Heart left ventricle (tissue), 13 donors: ENCODE data around the gene CARHSP1.

Experiments used
- POLR2A ChIP-seq, 2 donors: fragments of 450-650 bp; IDR thresholded peaks; one replicate each; pipeline ENCODE4 v1.6.1; 2017; ENCODE audit warnings: antibody characterized with exemption in 2 of 2, mild to moderate bottlenecking in 2 of 2, moderate library complexity in 2 of 2
- TF ChIP-seq, protein P1 (sequence below), 12 donors: fragments of 200-600 bp; sonication (generic) in 4 of 12; IDR thresholded peaks; one replicate each; pipeline versions ENCODE4 v1.5.0 to v1.8.0; 2018 to 2022; ENCODE audit warnings: antibody characterized with exemption in 12 of 12, mild to moderate bottlenecking in 5 of 12
- donor health status: ischemic (EF 13 %, LVEDD 7.1; RV severe dilation, severe dysfunction).
- donor health status: DM: no; HTN: yes; CAD: no.
- donor health status: DM: no; HTN: no; CAD: no.
- donor health status: ischemic (EF 25% LVEDD 6.9; RV normal size, moderate dysfunction).
- donor health status: ischemic (EF 25% LVEDD 5.7; RV mildly dilated, moderate dysfunction).
- donor health status: ischemic (EF 35%, LVEDD 5.7; RV mildly dilated, moderate dysfunction).
- donor health status: nonischemic (EF 11% LVEDD 7.7; RV severe dilation, severe dysfunction).
- donor health status: DM: yes; HTN: yes; CAD: no.
- donor health status: PGD.
- donor health status: ischemic (EF 29% LVEDD 5.4; RV normal size, mild dysfunction).
- donor health status: nonischemic (EF 23%, LVEDD 6.1; RV moderate dilation, normal function).

GRCh38 chr16:8882041-8882617, 13.3 kb upstream of the CARHSP1 start, which contains the start of gene LITAFD:
- no peak for TF ChIP-seq POLR2A (IDR thresholded peaks at IDR 0.05)
- TF ChIP-seq, protein P1, sequence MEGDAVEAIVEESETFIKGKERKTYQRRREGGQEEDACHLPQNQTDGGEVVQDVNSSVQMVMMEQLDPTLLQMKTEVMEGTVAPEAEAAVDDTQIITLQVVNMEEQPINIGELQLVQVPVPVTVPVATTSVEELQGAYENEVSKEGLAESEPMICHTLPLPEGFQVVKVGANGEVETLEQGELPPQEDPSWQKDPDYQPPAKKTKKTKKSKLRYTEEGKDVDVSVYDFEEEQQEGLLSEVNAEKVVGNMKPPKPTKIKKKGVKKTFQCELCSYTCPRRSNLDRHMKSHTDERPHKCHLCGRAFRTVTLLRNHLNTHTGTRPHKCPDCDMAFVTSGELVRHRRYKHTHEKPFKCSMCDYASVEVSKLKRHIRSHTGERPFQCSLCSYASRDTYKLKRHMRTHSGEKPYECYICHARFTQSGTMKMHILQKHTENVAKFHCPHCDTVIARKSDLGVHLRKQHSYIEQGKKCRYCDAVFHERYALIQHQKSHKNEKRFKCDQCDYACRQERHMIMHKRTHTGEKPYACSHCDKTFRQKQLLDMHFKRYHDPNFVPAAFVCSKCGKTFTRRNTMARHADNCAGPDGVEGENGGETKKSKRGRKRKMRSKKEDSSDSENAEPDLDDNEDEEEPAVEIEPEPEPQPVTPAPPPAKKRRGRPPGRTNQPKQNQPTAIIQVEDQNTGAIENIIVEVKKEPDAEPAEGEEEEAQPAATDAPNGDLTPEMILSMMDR (IDR thresholded peaks at IDR 0.05): no peak
